ENCODE measurements around the gene PTDSS2.

Gene PTDSS2

DNA sequence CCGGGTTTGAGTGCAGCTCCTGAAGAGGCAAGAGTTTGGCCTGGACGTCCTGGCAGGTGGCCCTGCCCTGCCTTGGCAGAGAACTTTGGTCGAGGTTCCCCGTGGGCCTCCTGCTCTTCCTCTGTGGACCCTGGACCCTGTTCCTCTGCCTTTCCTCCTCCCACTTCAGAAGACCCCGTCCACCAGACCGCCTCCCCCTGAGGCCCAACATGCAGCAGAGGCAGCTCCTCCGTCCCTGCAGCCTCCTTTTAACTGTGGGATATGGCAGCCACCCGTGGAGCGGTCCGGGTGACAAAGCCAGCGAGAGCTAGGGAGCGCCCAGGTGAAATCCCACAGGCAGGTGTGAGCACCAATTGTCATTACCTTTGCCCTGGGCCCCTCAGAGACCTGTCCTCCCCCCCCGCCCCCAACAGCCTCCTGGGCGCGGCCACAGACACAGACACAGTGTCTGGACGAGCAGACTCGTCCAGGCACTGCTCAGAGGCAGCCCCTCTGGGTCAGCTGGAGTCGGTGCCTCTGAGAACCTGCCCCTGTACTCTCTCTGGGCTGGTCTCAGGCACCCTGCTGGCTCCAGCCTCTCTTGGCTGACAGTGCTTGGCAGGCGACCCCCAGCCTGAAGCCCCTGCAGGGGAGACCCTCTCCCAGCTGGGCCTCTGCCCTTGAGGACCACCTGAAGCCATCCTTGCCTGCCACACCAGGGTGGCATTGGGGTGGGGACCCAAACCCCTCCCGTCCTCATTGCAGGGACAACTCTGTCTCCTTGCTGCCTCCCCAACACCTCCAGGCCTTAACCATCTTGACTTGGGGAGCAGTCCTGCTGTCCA, 4.1 kb upstream of the PTDSS2 start:
- H3K4me3 ChIP-seq (ENCODE audit: low read depth, low read length): no peak overlapping the region

DNA sequence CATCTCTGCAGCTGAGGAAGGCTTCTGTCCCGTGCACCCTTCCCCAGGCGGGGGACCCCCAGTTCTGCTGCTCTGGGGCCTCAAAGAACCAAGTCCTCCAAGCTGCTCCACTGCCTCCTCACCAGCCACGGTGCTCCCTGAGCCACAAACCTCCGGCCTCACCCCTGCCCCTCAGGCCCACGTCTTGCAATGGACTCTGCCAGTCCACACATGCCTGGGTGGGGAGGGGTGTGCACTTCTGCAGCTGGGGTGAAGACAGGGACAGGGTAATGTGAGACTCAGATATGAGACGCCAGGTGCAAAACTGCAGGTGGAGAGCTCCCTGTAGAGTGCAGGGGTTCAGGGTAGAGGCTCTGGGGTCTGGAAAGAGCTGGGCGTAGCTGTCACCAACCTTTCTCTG, 3.2 kb upstream of the PTDSS2 start:
- H3K4me3 ChIP-seq (ENCODE audit: low read depth, low read length): no peak overlapping the region

DNA sequence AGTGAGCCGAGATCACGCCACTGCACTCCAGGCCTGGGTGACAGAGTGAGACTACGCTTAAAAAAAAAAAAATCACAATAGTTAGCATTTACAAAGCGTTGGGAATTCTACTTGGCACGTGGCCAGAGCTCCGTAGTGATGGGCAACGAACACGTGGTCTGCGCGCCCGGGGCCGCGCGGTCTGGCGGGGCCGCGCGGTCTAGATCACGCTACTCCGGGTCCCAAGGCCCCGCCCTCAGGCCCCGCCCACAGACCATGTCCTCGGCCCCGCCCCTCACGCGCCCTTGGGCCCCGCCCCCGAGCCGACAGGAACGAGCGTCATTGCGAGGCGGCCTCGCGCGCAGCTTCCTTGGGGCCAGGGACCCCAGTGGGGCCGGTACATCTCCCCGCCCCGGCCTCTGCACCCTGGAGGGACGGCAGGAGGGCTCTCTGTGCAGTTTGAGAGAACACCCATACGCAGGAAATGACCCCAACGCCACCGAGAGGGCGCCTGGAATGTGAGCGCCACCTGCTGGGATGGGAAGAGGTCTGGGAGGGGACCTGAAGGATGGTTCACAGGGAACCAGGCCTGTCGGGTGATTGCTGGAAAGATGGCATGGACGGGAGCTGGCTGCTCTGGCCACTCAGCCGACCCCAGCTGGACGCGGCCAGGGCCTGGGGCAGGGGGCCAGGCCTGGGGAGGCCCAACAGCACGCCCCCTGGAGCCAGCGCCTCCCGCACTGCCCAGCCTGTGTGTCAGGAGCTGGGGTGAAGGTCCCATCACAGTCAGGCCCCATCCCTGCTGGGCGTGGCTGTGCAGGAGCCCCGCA, 2.0 kb upstream of the PTDSS2 start:
- H3K4me3 ChIP-seq (ENCODE audit: low read depth, low read length): peak overlapping the region; percentile 50

DNA sequence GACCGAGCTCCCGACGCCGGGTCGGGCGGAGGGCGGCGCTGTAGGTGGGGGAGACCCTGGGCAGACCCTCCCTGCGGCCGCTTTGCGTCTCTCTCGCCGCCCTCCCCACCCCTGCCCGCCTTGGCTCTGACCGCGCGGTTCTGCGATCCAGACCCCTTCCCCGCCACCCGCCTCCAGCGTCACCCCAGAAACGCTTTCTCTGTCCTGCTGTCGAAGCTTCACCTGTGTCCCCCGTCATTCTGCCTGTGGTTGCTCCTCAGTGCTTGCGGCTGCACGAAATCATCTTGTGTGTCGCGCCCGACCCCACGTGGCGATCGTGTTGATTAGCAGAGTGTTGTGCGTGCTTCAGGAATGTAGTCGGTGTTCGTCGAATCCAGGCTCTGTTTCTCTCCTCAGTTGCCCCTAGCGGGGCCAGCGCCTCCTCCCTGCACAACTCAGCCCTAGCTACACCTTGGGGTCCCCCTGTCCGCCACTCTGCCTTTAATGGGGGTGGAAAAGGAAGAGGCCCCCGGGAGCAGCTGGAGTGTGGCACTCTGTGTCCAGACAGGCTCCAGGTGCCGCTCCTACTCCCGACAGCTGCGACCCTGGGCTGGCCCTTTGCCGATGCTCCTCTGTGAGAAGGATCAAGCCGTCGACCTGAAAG, 851 bp downstream of the PTDSS2 start:
- H3K4me3 ChIP-seq (ENCODE audit: low read depth, low read length): peak overlapping the region; percentile 81

DNA sequence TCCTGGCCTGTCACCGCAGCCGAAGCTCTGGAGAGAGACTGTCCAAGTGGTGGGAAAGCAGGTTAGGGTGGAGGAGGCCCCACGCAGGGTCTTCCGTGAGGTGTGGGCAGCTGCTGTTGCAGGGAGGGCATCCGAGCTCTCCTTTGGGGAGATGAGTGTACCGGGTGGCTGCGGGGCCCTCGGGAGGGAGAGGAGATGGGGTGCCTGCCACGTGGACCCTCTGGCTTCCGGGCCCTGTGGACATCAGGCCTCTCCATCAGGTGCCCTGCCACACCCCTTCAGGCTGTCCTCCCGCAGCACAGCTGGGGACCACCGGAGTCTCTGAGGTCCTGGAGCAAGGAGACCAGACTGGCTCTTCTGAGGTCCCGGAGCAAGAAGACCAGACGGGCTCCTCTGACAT, 1.7 kb downstream of the PTDSS2 start:
- H3K4me3 ChIP-seq (ENCODE audit: low read depth, low read length): no peak overlapping the region

DNA sequence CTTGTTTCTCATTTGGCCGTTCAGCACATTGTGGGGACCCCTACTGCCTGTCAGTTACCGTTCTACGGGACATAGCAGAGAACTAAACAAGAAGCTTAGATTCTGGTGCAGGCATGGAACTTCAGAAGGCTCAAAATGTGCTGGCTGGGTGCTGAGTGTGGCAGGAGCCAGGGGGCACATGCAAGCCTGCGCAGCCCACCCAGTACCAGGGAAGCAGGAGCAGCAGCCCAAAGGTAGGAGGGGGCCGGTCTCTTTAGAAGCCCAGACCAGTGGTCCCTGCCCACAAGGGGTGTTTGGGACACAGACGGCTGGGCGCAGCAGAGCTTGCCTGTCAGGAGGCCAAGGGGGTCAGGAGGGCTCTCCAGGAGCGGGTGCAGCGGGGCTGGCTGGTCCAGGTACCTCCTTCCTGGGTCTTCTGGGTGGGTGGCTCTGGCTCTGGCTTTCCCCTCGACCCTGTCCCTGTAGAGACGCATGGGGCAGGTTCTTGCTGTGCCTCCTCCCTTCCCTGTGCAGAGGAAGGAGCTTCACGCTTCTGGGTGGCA, 2.2 kb downstream of the PTDSS2 start:
- H3K4me3 ChIP-seq (ENCODE audit: low read depth, low read length): no peak overlapping the region

DNA sequence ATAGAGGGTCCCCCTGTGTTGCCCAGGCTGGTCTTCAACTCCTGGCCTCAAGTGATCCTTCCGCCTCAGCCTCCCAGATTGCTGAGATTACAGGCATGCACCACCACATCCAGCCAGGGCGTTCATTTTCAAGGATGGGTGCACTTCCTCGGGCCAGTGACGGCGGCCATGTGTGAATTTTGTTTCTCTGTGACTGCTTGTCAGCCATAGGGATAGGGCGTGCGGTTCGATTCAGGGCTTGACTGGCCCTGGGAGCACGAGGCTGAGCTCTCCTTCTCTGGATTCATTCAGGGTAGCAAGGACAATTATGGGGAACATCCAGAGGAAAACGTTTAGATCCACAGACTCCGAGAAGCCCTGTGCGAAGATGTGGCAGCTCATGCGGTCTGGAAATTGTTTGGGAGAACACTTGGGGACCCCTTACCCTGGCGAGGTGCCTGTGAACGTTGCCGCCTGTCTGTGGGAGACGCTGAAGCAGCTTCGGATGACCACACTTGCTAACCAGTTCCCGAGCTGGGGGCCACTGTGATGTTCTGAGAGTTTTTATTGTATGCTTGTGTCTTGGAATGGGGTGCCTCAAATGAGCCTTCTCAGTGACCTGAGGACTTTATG, 2.9 kb downstream of the PTDSS2 start:
- no peak overlapping the region for H3K4me3 ChIP-seq (ENCODE audit: low read depth, low read length)

DNA sequence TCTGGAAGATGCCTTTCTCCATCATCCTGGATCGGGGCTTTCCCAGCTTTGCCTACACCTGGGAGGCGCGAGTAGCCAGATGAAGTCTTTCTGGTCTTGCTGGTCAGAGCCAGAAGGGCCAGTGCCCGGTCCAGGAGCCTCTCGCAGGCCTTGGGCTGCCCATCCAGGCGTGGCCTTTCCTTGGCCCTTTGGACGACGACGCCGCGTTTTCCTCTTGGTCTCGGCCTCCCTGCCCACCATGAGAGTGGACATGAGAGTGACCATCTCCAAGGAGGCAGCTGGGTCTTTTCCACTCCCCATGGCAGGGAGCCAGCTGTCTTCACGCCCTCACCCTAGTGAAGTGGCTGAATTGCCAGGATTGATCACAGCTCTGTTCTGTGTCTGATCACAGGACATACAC, 3.5 kb downstream of the PTDSS2 start:
- H3K4me3 ChIP-seq (ENCODE audit: low read depth, low read length): no peak overlapping the region

DNA sequence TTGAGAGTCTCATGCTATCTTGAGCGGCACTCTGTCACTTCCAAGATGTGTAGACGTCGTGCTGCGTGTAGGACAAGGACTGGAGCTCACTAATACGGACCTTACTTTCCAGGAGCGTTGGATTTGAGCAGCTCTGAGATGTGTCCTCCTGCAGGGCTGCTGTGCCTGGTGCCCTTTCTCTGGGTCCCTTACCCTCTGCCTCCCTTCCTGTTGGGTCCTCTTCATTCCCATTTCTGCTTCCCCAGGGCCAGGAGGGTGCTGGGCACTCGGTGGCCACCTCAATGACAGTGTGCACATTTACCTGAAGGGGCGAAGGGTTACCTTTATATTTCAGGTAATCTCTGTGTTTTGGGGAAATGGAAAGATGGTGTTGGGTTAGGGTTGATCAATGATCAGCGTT, 4.0 kb downstream of the PTDSS2 start:
- H3K4me3 ChIP-seq (ENCODE audit: low read depth, low read length): no peak overlapping the region

DNA sequence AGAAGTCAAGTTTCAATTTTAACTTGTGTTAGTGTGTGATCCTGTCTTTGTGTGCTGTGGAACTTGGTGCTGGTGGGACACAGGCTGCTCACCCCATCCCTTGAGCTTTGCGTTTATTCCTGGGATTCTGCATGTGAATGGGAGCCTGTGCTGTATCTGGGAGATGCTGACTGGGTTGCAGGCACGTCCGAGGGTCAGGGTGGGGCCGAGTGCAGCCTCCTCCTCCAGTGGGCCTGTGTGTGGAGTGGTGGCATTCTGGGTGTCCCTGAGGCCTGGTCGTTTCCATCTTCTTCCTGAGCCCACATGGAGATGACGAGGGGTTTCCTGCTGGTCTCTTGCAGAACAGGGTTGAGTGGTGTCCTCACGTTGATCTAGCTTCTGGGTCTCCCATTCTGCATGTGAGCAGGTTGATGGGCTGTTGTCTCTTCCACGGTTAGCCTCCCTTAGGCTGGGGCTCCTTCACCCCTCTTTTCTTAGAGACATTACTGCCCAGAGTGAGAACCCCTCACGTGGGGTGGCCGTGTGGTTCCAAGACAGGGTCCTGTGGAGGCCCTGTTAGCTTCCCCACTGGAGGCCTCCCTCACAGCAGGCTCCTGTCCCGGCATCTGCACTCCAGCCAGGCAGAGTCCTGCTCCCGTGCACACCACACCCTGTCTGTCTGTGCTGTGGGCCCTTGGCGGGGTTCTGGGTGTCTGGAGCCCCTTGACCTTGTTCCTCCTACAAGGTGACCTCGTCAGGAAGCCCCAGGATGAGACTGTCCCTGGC, 4.9 kb downstream of the PTDSS2 start:
- no peak overlapping the region for H3K4me3 ChIP-seq (ENCODE audit: low read depth, low read length)

DNA sequence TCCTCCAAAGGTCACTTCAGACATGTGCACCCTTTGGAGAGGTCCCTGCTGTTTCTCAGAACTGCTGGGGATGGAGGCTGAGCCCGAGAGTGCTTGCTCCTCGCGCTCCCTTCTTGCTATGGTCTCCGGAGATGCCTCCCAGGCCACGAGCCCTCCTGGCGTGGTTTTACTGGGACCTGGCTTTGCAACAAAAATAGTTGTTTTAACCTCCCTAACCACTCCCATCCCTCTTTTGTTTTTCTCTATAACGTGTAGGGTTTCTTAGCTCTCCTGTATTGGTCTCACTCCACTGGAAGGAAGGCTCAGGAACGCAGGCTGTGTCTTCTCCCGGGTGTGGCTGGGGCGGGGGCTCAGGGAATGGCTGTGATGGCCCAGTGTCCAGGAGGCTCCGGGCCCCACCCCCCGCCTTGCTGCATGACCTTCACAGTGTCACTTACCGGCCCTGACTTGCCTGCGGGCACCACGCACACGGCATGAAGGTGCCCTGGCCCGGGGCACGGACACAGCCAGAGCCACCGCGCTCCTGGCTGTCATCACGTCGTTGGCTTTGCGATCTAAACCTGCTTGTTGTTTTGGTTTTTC, 5.6 kb downstream of the PTDSS2 start:
- no peak overlapping the region for H3K4me3 ChIP-seq (ENCODE audit: low read depth, low read length)

DNA sequence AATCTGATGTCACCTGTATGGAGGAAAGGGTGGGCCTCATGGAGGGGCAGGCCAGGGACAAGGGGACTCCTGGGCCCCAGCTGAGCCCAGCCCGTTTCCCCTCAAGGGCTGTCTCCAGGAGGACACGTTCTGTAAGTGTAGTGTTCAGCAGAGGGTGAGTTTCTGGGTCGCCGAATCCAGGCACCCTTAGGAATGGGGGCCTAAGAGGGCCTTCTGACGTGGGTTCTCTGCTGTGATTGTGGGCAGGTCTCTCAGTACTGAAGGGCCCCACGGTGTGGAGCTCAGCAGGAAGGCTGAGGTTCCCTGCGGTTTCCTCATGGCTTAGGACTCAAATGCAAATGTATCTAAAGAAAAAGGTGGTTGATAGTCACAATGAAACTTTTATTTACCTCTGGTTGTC, 6.5 kb downstream of the PTDSS2 start:
- no peak overlapping the region for H3K4me3 ChIP-seq (ENCODE audit: low read depth, low read length)

DNA sequence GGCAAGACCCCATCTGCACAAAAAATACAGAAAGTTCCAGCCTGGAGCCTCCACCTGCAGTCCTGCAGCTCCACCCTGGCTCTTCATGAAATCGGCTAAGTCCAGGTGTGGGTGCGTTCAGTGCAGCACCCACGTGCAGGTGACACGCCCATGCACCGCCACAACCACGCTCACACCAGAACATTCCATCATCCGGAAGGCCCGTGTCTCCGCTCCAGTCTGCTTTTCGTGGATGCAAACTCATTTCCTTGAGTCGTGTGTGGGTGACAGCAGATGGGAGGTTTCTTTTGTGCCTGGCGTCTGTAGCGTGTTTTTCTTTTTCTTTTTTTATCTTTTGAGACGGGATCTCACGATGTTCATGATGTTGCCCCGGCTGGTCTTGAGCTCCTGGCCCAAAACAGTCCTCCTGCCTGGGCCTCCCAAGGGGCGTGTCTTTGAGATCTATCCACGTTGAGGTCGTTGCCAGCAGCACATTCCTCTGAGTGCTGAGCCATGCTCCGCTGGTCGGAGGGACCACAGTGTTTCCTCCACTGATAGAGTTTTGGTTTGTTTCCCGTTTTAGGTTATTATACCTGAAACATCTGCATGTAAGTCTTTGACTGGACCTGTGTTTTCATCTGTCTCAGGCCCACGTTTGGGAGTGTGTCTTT, 7.2 kb downstream of the PTDSS2 start:
- no peak overlapping the region for H3K4me3 ChIP-seq (ENCODE audit: low read depth, low read length)

DNA sequence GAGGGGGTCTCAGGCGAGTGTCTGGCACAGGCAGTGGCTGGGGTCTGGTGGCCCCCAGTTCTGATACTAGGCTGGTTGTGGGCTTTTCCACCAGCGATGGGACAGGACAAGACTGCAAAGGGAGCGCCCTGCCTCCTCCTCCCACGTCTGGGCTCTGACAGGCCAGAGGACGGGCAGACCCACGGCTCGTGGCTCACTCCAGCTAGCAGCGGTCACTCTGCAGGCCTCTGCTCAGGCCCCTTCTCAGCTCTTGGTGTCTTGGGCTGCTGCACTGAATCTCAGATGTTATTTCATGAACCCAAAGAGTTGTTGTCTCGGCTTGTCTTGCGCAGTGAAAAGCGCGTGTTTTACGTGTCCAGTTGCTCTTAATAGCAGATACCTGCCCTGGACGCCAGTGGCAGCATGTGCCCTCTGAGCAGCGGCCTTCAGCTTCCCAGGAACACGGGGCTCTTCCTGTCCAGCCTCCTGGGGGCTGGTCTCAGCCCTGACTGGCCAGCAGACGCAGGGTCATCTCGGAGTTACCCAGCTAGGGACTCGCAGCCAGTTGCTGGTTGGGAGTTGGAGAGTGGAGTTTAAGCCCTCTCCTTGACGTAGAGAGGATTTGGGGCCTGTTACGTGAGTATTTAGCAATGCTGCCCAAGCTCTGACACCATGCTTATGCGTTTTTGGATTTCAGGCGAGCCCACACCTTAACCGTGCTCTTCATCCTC, 9.6 kb downstream of the PTDSS2 start:
- H3K4me3 ChIP-seq (ENCODE audit: low read depth, low read length): no peak overlapping the region

DNA sequence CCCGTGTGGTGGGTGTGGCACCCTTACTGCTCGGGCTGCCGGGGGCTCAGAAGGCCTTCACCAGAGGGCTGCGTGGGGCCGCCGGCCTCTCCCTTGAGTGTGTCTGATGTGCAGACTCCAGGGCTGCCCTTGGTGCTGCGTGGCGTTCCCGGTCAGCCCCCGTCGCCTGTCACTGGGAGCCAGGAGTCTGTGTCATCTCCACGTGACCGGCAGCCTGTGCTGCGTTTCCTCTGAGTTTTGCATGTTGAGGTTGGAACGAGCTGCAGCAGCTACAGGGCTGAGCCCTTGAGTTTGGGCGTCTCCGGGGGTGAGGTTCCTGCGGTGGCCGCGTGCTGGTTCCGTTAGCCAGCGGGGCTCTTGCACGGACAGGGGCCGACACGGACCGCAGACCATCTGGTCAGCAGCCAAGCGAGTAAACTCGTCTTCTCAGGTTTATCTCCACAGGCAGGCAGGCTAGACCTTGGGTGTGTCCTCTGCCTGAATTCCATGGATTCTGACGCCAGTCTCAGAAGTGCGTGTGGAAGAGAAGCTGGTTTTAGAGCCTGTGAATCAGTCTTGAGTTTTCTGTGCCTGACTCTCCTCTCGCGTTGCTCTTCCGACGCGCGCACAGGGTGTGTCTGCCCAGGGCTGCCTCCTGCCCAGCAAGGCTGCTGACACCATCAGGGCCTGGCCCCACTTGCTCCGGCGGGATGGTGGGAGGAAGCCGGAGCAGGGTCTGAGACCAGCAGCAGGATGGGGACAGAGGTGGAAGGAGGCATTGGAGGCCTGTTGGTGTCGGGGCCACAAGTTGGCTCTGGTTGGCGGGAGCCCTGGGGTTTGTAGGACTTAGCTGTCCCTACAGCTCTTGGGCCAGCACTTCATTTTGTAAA, 10.5 kb downstream of the PTDSS2 start:
- H3K4me3 ChIP-seq (ENCODE audit: low read depth, low read length): no peak overlapping the region

DNA sequence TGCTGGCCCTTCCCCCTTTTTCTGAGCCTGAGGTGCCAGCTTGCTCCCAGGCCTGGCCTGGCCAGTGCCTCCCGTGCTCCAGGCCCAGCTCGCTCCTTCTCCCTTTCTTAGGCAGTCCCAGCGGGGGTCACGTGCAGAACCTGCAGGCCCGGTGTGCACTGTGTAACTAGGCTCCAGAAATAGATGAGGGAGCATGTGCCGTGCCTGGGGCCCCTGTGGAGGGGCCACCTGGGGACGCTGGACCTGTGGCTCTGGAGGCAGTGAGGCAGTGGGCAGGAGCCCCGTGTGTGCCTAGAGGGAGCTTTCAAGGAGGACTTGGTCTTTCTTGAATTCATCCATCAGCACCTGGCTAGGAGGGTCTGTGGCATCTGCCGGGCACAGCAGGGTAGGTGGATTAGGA, 11.5 kb downstream of the PTDSS2 start:
- no peak overlapping the region for H3K4me3 ChIP-seq (ENCODE audit: low read depth, low read length)

DNA sequence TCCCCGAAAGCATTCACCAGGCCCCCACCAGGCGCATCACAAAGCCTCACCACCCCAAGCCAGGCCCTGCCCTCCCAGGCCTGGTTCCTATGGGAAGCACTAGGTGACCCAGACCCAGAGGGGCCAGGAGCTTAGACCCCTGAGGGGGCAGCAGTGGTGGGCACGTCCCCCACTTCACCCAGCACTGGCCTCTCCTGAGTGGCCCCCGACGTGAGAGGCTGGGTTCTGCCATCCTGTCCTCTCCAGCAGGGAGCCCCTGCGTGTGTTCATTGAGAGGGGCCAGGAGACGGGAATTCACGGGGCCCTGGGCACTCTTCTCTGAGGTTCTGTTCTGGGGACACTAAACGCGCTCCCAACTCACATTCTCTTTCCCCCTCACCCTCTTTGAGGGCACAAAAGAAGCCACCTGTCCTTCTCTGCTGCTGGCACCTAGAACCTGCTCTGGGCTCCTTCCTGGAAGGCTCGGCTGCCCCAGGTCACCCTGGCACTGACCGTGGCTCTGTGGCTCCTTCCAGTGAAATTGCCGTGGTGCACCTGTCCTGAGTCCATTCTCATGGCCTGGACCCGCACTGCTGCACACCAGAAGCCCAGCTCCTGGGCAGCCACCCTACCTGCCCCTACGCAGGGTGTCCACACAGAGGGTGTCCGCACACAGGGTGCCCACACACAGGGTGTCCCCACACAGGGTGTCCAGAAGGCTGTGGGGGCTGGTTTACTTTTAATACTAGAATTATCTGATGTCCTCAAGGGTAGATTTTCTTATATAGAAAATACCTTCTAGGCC, 12.2 kb downstream of the PTDSS2 start:
- no peak overlapping the region for H3K4me3 ChIP-seq (ENCODE audit: low read depth, low read length)
